Peyer's patch (tissue), 4 donors: ENCODE results near the gene NHSL2.

Experiments used
- CTCF ChIP-seq, 6 experiments: fragments of 450-650 bp in 4 of 6; fragments of 200-600 bp in 2 of 6; sonication (generic) in 1 of 6; IDR thresholded peaks; one replicate each; pipeline ENCODE4 v1.5.1; 2017 to 2019; ENCODE audit warnings: antibody characterized with exemption in 6 of 6, mild to moderate bottlenecking in 3 of 6, moderate library complexity in 1 of 6
- POLR2A ChIP-seq, 2 donors: fragments of 450-650 bp; IDR thresholded peaks; one replicate each; pipeline ENCODE4 v1.5.1; 2017; ENCODE audit warnings: antibody characterized with exemption in 2 of 2, mild to moderate bottlenecking in 2 of 2, moderate library complexity in 2 of 2

GRCh38 chrX:72128183-72128834 lies 217.7 kb downstream of the NHSL2 start:
- no peak for TF ChIP-seq POLR2A (IDR thresholded peaks at IDR 0.05)
- TF ChIP-seq CTCF (IDR thresholded peaks at IDR 0.05): no peak
